GM23248 (cell line): Measurements from ENCODE around the gene UBTD1.

Experiments used
- EZH2 ChIP-seq: fragments of 200-600 bp; sonication (generic); IDR thresholded peaks from 2 replicates; pipeline ENCODE4 v1.6.1; 2018; ENCODE audit warnings: antibody characterized with exemption, mild to moderate bottlenecking; ENCODE audit not compliant: insufficient read depth, poor library complexity, severe bottlenecking
- EZH2phosphoT487 ChIP-seq: fragments of 200-600 bp; sonication (generic); IDR thresholded peaks from 2 replicates; pipeline ENCODE4 v1.6.1; 2018; ENCODE audit warnings: antibody characterized with exemption, moderate library complexity, mild to moderate bottlenecking, low read depth; ENCODE audit not compliant: insufficient read depth

DNA sequence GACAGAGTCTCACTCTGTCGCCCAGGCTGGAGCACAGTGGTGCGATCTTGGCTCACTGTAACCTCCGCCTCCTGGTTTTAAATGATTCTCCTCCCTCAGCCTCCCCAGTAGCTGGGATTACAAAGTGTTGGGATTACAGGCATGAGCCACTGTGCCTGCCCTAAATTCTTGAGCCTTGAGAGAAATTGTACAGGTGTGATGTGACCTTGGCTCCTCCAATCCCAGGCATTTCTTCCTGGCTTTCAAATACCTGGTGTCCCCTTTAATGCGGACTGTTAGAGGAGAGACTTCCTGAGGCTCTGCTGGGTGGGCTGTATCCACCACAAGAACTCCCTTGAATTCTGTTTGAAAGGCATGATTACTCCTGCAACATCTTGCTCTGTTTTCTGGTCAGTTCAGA, 119.6 kb downstream of the UBTD1 start:
- TF ChIP-seq EZH2 = no peak
- TF ChIP-seq EZH2phosphoT487 = no peak
